DOHH2 (cell line): ENCODE measurements around the gene LOXL4.

ENCODE experiments used
- EZH2phosphoT487 ChIP-seq: fragments of 200-600 bp; sonication (generic); IDR thresholded peaks from 2 replicates; pipeline ENCODE4 v1.6.1; 2017; ENCODE audit warnings: borderline replicate concordance, mild to moderate bottlenecking, antibody characterized with exemption, low read length, moderate library complexity, mixed read lengths
- TF ChIP-seq, protein P1 (sequence below): fragments of 200-600 bp; sonication (generic); IDR thresholded peaks from one replicate; pipeline ENCODE4 v1.5.1; 2014; ENCODE audit warnings: antibody characterized with exemption, mild to moderate bottlenecking, low read depth, low read length; ENCODE audit not compliant: poor library complexity, severe bottlenecking

DNA sequence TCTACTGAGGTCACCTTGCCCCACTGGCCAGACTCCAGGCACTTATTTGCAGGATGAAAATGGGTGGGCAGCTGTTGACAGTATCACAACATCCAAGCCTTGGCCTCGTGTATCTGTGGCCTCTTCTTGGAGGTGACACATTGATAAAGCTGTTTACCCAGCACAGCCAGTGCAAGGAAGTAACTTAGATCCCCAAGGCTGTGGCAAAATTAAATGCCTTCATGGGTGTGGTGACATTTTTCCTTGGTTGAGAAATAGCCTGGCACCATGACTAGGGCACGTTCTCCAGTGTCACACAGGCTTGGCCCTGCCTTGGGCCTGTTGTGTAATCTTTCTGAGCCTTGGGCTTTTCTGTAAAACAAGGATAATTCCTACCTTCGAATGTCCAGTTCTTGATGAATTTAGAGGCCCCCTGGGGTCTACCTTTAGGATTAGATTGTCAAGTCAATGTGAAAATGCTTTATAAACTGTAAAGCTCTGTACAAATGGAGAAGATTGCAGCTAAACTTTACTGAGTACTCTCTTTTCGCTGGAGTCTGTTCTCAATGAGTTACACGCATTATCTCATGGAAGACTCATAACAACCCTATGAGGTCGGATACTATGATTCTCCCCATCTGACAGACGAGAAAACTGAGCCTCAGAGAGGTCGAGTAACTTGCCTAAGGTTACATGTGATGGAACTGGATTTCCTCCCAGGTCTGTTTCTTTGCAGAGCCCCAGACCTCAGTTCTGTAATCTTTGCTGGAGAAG is 46.7 kb upstream of the LOXL4 start:
- TF ChIP-seq, protein P1, sequence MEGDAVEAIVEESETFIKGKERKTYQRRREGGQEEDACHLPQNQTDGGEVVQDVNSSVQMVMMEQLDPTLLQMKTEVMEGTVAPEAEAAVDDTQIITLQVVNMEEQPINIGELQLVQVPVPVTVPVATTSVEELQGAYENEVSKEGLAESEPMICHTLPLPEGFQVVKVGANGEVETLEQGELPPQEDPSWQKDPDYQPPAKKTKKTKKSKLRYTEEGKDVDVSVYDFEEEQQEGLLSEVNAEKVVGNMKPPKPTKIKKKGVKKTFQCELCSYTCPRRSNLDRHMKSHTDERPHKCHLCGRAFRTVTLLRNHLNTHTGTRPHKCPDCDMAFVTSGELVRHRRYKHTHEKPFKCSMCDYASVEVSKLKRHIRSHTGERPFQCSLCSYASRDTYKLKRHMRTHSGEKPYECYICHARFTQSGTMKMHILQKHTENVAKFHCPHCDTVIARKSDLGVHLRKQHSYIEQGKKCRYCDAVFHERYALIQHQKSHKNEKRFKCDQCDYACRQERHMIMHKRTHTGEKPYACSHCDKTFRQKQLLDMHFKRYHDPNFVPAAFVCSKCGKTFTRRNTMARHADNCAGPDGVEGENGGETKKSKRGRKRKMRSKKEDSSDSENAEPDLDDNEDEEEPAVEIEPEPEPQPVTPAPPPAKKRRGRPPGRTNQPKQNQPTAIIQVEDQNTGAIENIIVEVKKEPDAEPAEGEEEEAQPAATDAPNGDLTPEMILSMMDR = no peak
- TF ChIP-seq EZH2phosphoT487 = no peak
